Lower leg skin (tissue), 3 donors: ENCODE results near the gene TMEM128.

ENCODE experiments used
- POLR2A ChIP-seq, 2 donors: fragments of 450-650 bp; IDR thresholded peaks; one replicate each; pipeline ENCODE4 v1.6.1; 2016 to 2017; ENCODE audit warnings: antibody characterized with exemption in 2 of 2, mild to moderate bottlenecking in 1 of 2, moderate library complexity in 1 of 2
- TF ChIP-seq, protein P1 (sequence below), 3 donors: fragments of 450-650 bp; IDR thresholded peaks; one replicate each; pipeline ENCODE4 v1.5.1; 2016; ENCODE audit warnings: antibody characterized with exemption in 3 of 3, mild to moderate bottlenecking in 3 of 3, moderate library complexity in 2 of 3

DNA sequence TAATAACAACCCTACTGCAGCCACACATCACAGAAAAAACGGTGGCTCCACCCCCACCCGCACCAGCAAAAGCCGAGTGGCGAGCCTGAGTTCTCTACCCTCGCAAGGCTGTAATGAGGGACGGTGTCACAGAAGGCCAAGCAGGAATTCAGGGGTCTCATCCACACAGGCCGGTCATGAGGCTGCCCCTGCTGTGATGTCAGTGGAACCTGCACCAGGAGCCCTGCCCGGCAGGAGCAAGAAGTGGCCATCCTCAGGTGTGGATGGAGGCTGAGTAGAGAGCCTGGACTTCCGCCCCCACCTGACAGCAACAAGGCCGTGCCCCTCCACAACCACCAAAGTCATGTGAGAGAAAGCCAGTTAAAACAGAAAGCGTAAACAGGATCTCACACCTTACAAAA lies 21.3 kb upstream of the TMEM128 start:
- TF ChIP-seq POLR2A (IDR thresholded peaks at IDR 0.05), result no peak
- TF ChIP-seq, protein P1, sequence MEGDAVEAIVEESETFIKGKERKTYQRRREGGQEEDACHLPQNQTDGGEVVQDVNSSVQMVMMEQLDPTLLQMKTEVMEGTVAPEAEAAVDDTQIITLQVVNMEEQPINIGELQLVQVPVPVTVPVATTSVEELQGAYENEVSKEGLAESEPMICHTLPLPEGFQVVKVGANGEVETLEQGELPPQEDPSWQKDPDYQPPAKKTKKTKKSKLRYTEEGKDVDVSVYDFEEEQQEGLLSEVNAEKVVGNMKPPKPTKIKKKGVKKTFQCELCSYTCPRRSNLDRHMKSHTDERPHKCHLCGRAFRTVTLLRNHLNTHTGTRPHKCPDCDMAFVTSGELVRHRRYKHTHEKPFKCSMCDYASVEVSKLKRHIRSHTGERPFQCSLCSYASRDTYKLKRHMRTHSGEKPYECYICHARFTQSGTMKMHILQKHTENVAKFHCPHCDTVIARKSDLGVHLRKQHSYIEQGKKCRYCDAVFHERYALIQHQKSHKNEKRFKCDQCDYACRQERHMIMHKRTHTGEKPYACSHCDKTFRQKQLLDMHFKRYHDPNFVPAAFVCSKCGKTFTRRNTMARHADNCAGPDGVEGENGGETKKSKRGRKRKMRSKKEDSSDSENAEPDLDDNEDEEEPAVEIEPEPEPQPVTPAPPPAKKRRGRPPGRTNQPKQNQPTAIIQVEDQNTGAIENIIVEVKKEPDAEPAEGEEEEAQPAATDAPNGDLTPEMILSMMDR (IDR thresholded peaks at IDR 0.05), result no peak
